HepG2 (cell line): Measurements from ENCODE around the gene PCSK6. TPM values are rescaled to one million over a fixed set of nuclear protein-coding genes. Genes with fewer than 3 reads are reported as not detected.

Experiments
- CERS6 ChIP-seq: sonication (generic); formaldehyde crosslinking; IDR thresholded peaks from 2 replicates; pipeline ENCODE4 v1.5.0; 2020; ENCODE audit warnings: missing genetic modification reagents
- DNMT1 ChIP-seq: sonication (generic); formaldehyde crosslinking; IDR thresholded peaks from 2 replicates; pipeline ENCODE4 v1.5.1; 2020; ENCODE audit warnings: mild to moderate bottlenecking, missing genetic modification reagents
- DNMT3B ChIP-seq: conservative IDR thresholded peaks from 2 replicates; pipeline ENCODE4 v1.6.1; 2016; ENCODE audit warnings: missing biosample characterization, control low read depth
- FIP1L1 ChIP-seq: fragments of 200-400 bp; formaldehyde crosslinking; IDR thresholded peaks from 2 replicates; pipeline ENCODE4 v1.6.1; 2018; ENCODE audit warnings: low read depth, mild to moderate bottlenecking, low read length, moderate library complexity, borderline replicate concordance; ENCODE audit not compliant: insufficient read depth
- GATAD1 ChIP-seq: IDR thresholded peaks from 2 replicates; pipeline ENCODE4 v1.6.1; 2016; ENCODE audit warnings: missing genetic modification reagents, missing compliant biosample characterization
- GZF1 ChIP-seq: sonication (generic); formaldehyde crosslinking; IDR thresholded peaks from 2 replicates; pipeline ENCODE4 v1.5.1; 2020; ENCODE audit warnings: mild to moderate bottlenecking, missing genetic modification reagents
- HDAC1 ChIP-seq: sonication (generic); formaldehyde crosslinking; IDR thresholded peaks from 2 replicates; pipeline ENCODE4 v1.5.1; 2020; ENCODE audit warnings: mild to moderate bottlenecking, missing genetic modification reagents
- HNRNPH1 ChIP-seq: fragments of 200-400 bp; formaldehyde crosslinking; optimal IDR thresholded peaks from 2 replicates; pipeline ENCODE3; 2017; ENCODE audit warnings: mild to moderate bottlenecking, low read depth, low read length
- MEIS2 ChIP-seq: sonication (generic); formaldehyde crosslinking; IDR thresholded peaks from 2 replicates; pipeline ENCODE4 v1.9.0; 2021; ENCODE audit warnings: mild to moderate bottlenecking, missing genetic modification reagents
- YEATS2 ChIP-seq: sonication (generic); formaldehyde crosslinking; IDR thresholded peaks from 2 replicates; pipeline ENCODE4 v1.4.0; 2020; ENCODE audit warnings: missing genetic modification reagents, borderline replicate concordance
- ZBTB42 ChIP-seq: sonication (generic); formaldehyde crosslinking; IDR thresholded peaks from 2 replicates; pipeline ENCODE4 v1.5.0; 2020; ENCODE audit warnings: mild to moderate bottlenecking, missing genetic modification reagents
- ZEB1 ChIP-seq: IDR thresholded peaks from 2 replicates; pipeline ENCODE4 v1.6.1; 2012; ENCODE audit warnings: mild to moderate bottlenecking, low read depth, inconsistent platforms; ENCODE audit not compliant: insufficient replicate concordance
- ZNF574 ChIP-seq: sonication (generic); formaldehyde crosslinking; IDR thresholded peaks from 2 replicates; pipeline ENCODE4 v1.4.0; 2020; ENCODE audit warnings: missing genetic modification reagents
- ZNF616 ChIP-seq: sonication (generic); formaldehyde crosslinking; IDR thresholded peaks from 2 replicates; pipeline ENCODE4 v1.5.0; 2020; ENCODE audit warnings: low read depth, mild to moderate bottlenecking, missing genetic modification reagents
- ZSCAN21 ChIP-seq: sonication (generic); formaldehyde crosslinking; IDR thresholded peaks from 2 replicates; pipeline ENCODE4 v1.8.0; 2022; ENCODE audit warnings: mild to moderate bottlenecking, missing genetic modification reagents, moderate library complexity, borderline replicate concordance
- ZSCAN31 ChIP-seq: sonication (generic); formaldehyde crosslinking; IDR thresholded peaks from 2 replicates; pipeline ENCODE4 v1.5.0; 2020; ENCODE audit warnings: low read depth, mild to moderate bottlenecking, missing genetic modification reagents
- polyA plus RNA-seq, 8 experiments: library from polyadenylated mRNA; depleted of rRNA in 3 of 8; stranded (reverse) in 7 of 8; unstranded in 1 of 8; fragments of >200 nt; fragmentation: Illumina TruSeq in 4 of 8; extraction: Trizol in 4 of 8; gene quantifications; 2 replicates each; pipeline versions ENCODE4 v1.2.1 to v1.2.3, GENCODE V29; 2011 to 2016; ENCODE audit warnings: low read depth in 4 of 8, missing spikeins in 1 of 8, mixed read lengths in 1 of 8; ENCODE audit not compliant: insufficient read depth in 1 of 8
- total RNA-seq, 5 experiments: library from RNA; depleted of rRNA; stranded (reverse); fragments of >200 nt; fragmentation: Illumina TruSeq; extraction: Trizol; gene quantifications; 2 replicates each; pipeline ENCODE4 v1.2.3, GENCODE V29; 2016; ENCODE audit warnings: low read depth in 1 of 5
- TF ChIP-seq, protein P1 (sequence below): sonication (generic); formaldehyde crosslinking; IDR thresholded peaks from 2 replicates; pipeline ENCODE4 v1.4.0; 2020; ENCODE audit warnings: missing genetic modification reagents
- TF ChIP-seq, protein P2 (sequence below): sonication (generic); formaldehyde crosslinking; IDR thresholded peaks from 2 replicates; pipeline ENCODE4 v1.9.0; 2021; ENCODE audit warnings: missing genetic modification reagents, borderline replicate concordance
- TF ChIP-seq, protein P3 (sequence below): sonication (generic); formaldehyde crosslinking; conservative IDR thresholded peaks from 2 replicates; pipeline ENCODE4 v1.8.0; 2022; ENCODE audit warnings: mild to moderate bottlenecking, moderate library complexity, missing genetic modification reagents

Gene PCSK6
- total and polyA plus RNA-seq, 2 of the 13 experiments (the other 11 are each of a cell fraction or from before 2014, with no cell fraction given), result 56.5 to 155 TPM

DNA sequence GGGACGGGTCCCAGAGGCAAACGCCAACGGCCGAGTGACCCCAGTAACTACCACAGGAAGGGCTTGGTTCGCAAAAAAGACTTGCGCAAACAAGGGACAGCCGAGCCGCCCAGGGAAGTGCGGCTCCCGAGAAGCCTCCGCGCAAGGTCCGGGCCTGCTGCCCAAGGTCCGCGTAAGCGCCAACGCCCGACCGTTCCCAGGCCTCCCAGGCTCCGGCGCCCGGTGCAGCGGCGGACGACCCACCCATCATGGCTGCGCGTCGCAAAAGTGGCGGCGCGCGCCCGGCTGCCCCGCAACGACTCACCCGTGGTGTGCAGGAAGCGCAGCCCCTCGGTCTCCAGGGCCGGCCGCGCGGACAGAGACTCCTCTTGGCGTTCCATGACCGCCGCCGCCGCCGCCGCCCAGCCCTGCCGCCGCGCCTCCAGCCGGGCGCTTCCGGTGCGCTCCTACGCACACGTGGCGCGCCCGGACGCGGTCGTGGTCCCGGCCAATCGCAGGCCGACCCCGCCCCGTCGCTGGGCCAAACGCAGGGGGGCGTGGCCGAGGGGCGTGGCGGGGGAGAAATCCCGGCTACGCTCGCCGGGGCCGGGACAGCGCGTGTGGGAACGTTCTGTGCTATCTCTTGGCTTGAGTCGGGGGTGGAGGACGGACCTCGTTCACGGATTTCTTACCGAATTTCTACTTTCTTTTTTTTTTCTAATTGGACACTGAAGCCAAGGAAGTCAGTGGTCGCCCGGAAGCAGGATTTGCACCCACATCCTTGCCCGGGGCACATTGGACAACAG lies 212.3 kb downstream of the PCSK6 start, which contains the start of gene SELENOS (continued):
- TF ChIP-seq ZNF574 (CRISPR knock-in tag) (peak; percentile 75), DNMT3B (CRISPR knock-in tag) (no peak), ZNF616 (CRISPR knock-in tag) (peak; percentile 75; the same call in 1 of the 2 replicates), HDAC1 (peak; percentile 85), GZF1 (CRISPR knock-in tag) (no peak), GATAD1 (CRISPR knock-in tag) (peak; percentile 77), HNRNPH1 (no peak), MEIS2 (CRISPR knock-in tag) (peak; percentile 60; the same call in 1 of the 2 replicates), YEATS2 (CRISPR knock-in tag) (no peak), DNMT1 (CRISPR knock-in tag) (peak; percentile 58; the same call in 1 of the 2 replicates), FIP1L1 (no peak), ZEB1 (no peak), ZSCAN31 (peak; percentile 77; the same call in 1 of the 2 replicates), ZBTB42 (CRISPR knock-in tag) (no peak), CERS6 (0 out of 2 replicates have a peak, but pooled peaks have one; percentile 60), ZSCAN21 (peak; percentile 78; the same call in 1 of the 2 replicates)
- TF ChIP-seq, protein P1, sequence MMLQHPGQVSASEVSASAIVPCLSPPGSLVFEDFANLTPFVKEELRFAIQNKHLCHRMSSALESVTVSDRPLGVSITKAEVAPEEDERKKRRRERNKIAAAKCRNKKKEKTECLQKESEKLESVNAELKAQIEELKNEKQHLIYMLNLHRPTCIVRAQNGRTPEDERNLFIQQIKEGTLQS, result no peak
- TF ChIP-seq, protein P2, sequence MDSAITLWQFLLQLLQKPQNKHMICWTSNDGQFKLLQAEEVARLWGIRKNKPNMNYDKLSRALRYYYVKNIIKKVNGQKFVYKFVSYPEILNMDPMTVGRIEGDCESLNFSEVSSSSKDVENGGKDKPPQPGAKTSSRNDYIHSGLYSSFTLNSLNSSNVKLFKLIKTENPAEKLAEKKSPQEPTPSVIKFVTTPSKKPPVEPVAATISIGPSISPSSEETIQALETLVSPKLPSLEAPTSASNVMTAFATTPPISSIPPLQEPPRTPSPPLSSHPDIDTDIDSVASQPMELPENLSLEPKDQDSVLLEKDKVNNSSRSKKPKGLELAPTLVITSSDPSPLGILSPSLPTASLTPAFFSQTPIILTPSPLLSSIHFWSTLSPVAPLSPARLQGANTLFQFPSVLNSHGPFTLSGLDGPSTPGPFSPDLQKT, result no peak
- TF ChIP-seq, protein P3, sequence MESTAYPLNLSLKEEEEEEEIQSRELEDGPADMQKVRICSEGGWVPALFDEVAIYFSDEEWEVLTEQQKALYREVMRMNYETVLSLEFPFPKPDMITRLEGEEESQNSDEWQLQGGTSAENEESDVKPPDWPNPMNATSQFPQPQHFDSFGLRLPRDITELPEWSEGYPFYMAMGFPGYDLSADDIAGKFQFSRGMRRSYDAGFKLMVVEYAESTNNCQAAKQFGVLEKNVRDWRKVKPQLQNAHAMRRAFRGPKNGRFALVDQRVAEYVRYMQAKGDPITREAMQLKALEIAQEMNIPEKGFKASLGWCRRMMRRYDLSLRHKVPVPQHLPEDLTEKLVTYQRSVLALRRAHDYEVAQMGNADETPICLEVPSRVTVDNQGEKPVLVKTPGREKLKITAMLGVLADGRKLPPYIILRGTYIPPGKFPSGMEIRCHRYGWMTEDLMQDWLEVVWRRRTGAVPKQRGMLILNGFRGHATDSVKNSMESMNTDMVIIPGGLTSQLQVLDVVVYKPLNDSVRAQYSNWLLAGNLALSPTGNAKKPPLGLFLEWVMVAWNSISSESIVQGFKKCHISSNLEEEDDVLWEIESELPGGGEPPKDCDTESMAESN (CRISPR knock-in tag), result no peak; the same call in 1 of the 2 replicates
